ENCODE measurements around the gene MPP2. TPM values are rescaled to one million over a fixed set of nuclear protein-coding genes. Genes with fewer than 3 reads are reported as not detected.
"Not testable (repeated sequence)": the region's sequence is repeated elsewhere in the genome, so short reads cannot be mapped to it uniquely, and the experiment has no call there.

The MPP2 gene
- total RNA-seq, 6 donors from 2014 or later: 0.20 to 2.0 (median 0.74) TPM; not detected in 1

DNA sequence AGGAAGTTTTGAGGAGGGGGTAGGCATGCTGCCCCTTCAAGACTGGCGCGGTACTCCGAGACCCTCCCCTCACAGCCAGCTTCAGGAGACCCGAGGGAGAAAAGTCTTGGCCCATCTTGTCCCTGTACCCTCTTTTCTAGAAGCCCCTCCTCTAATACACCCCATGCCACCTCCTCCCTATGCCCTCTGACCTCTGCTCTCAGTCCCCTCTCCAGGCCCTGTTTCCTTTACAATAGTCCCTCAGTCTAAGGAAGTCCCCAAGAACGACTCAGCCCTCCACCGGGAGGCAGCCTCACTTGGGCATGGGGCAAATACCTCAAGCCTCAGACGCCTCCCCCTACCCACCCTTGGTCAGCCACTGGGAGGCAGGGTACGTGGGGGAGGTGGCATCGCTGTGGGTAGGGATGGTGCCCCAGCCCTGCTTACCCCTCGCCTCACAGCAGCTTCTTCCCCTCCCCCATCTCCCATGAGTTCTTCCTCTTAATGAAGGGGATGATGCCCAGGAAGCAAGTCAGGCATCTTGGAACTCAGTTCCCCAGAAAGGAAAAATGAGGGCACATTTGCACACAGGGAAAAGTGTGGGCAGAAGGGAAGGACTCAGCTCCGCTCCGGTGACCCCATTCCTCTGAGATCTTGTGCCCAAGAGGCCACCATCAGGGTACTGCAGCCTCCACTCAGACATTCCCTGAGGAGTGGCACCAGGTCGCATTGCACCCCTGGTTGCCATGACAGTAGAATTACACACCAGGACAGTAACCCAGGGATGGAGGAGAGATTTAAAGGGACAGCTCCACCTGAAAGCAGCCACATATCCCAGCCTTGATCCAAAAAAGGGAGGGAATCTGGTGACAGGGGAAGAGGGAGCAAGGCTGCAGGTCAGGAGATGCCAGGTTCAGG, 6.2 kb downstream of the MPP2 start:
- Histone ChIP-seq H3K4me3 (peak overlapping the region in 3 of 4 donors; percentile 39 to 53 (median 49)), H3K27ac (no peak overlapping the region), H3K27me3 (peaks cover 0 to 10% (median 4%) of the 10 kb centered on the region in 4 donors), H3K9me3 (no peaks in the 10 kb centered on the region), H3K36me3 (no peaks in the 10 kb centered on the region), H3K4me1 (peaks cover 14 to 21% (median 16%) of the 10 kb centered on the region in 4 donors)
- no peak for TF ChIP-seq POLR2AphosphoS5 (IDR thresholded peaks at IDR 0.05)
- TF ChIP-seq EP300 (IDR thresholded peaks at IDR 0.05): no peak
- TF ChIP-seq POLR2A (IDR thresholded peaks at IDR 0.05): no peak
- no peak for TF ChIP-seq CTCF (IDR thresholded peaks at IDR 0.05)
- DNase-seq (no peak), ATAC-seq (ENCODE audit: low FRiP score in 2 of 2) (no peak)
- WGBS, 2 donors: 25 to 36% methylated on average over 11 to 13 of the region's 13 CpGs

DNA sequence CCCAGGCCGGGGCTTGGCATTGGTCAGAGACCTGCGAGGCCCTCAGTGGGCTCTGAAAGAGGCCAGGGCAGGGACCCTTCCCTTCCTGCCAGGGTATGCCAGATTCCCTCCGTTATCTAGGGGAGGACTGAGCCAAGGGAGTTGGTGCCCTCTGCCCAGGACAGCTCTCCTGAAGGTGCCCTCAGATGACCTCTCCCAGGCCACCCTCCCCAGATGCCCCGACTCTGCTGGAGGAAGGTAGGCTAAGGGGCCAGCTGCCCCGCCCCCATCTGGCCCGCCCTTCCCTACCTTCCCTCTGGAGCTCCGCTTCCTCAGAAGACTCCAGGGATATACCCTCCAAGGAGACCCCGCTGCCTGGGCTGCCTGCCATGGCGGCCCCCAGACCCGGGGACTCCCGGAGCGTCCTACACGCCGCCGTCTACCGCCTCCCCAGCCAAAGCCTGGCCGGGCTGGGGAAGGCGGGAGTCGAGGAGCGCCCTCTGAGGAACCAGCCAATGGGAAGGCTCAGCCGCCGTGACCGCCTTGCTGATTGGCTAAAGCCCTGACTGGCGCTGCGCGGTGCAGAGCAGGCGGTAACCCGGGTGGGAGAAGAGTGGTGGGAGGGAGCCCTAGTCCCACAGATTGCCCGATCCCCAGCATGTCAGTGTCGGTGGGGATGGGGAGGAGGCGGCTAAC, 7.0 kb downstream of the MPP2 start:
- DNase-seq (peak; percentile 83 to 93), ATAC-seq (ENCODE audit: low FRiP score in 2 of 2) (peak; percentile 90 to 97)
- no peaks in the 10 kb centered on the region for H3K36me3 ChIP-seq
- H3K27me3 ChIP-seq: peaks cover 0 to 2% (median under 1%) of the 10 kb centered on the region in 4 donors
- H3K4me3 ChIP-seq: peak overlapping the region in 3 of 4 donors; percentile 39 to 53 (median 49)
- no peaks in the 10 kb centered on the region for H3K9me3 ChIP-seq
- peaks cover 8 to 15% (median 11%) of the 10 kb centered on the region in 4 donors for H3K4me1 ChIP-seq
- H3K27ac ChIP-seq: peak overlapping the region in 1 of 4 donors; percentile 26
- 4 to 5% methylated on average over 12 to 30 of the region's 31 CpGs for WGBS, 2 donors
- TF ChIP-seq CTCF (IDR thresholded peaks at IDR 0.05): no peak
- no peak for TF ChIP-seq POLR2A (IDR thresholded peaks at IDR 0.05)
- no peak for TF ChIP-seq EP300 (IDR thresholded peaks at IDR 0.05)
- TF ChIP-seq POLR2AphosphoS5 (IDR thresholded peaks at IDR 0.05): no peak

DNA sequence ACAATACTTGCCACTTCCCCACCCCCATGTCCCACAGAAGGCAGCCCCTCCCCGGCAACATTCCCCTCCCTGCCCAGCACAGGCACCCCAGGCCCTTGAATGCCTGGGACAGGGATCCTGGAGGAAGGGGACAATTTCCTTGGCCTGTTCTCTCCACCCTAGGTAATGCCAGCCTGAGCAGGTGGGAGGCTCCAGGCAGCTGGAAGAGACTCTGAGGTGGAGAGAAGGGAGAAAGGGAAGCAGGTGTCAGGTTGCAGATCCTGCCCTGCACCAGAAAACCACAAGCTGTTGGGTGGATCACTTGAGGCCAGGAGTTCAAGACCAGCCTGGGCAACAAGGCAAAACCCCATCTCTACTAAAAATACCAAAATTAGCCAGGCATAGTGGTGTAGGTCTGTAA, 8.9 kb downstream of the MPP2 start:
- ATAC-seq (ENCODE audit: low FRiP score in 2 of 2) (no peak), DNase-seq (no peak)
- H3K36me3 ChIP-seq: no peaks in the 10 kb centered on the region
- no peak overlapping the region for H3K27ac ChIP-seq
- H3K27me3 ChIP-seq: no peaks in the 10 kb centered on the region
- no peaks in the 10 kb centered on the region for H3K9me3 ChIP-seq
- no peak for TF ChIP-seq CTCF (IDR thresholded peaks at IDR 0.05)
- no peak for TF ChIP-seq EP300 (IDR thresholded peaks at IDR 0.05)
- no peak for TF ChIP-seq POLR2A (IDR thresholded peaks at IDR 0.05)
- no peak for TF ChIP-seq POLR2AphosphoS5 (IDR thresholded peaks at IDR 0.05)
- peaks cover 8 to 15% (median 11%) of the 10 kb centered on the region in 4 donors for H3K4me1 ChIP-seq
- WGBS, 2 donors: 33 to 44% methylated on average over 1 of the region's 1 CpG
- no peak overlapping the region for H3K4me3 ChIP-seq

DNA sequence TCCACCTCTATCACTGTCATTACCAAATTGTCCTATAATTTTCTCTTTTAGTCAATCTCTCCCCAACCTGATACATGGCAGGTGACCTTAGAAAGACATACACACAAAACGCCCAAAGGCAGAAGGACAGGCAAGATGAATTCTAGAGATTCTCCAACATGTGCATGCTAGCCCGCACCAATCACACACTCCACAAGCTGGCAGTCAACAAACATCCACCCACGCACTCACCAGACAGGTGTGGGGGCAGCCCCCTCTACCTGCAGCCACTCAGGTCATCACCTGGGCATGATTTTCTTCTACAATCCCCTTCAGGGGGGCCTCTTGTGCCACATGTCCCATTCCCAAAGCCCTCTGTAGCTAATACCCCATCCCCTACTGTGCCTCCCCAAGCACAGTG, 9.5 kb downstream of the MPP2 start:
- H3K36me3 ChIP-seq: no peaks in the 10 kb centered on the region
- WGBS, 2 donors: 73 to 85% methylated on average over 3 of the region's 3 CpGs
- peaks cover 8 to 15% (median 11%) of the 10 kb centered on the region in 4 donors for H3K4me1 ChIP-seq
- H3K27me3 ChIP-seq: no peaks in the 10 kb centered on the region
- H3K9me3 ChIP-seq: no peaks in the 10 kb centered on the region
- H3K27ac ChIP-seq: no peak overlapping the region
- DNase-seq: no peak
- no peak overlapping the region for H3K4me3 ChIP-seq
- ATAC-seq (ENCODE audit: low FRiP score in 2 of 2): no peak
- TF ChIP-seq POLR2A (IDR thresholded peaks at IDR 0.05): no peak

- ATAC-seq (ENCODE audit: low FRiP score in 2 of 2); DNase-seq; H3K4me3 ChIP-seq; H3K27me3 ChIP-seq; H3K27ac ChIP-seq; H3K9me3 ChIP-seq; H3K4me1 ChIP-seq; H3K36me3 ChIP-seq: not testable (repeated sequence)
- whole genome bisulfite sequencing, 2 donors: 79 to 99% methylated on average over 4 of the region's 4 CpGs
Measured at GRCh38 chr17:43894494-43894893, 12.8 kb downstream of the MPP2 start.
